Measurements from ENCODE around the gene GPR152. TPM values are rescaled to one million over a fixed set of nuclear protein-coding genes. Genes with fewer than 3 reads are reported as not detected.

GPR152 gene
- total RNA-seq, 1 experiment from 2014 or later = not detected

DNA sequence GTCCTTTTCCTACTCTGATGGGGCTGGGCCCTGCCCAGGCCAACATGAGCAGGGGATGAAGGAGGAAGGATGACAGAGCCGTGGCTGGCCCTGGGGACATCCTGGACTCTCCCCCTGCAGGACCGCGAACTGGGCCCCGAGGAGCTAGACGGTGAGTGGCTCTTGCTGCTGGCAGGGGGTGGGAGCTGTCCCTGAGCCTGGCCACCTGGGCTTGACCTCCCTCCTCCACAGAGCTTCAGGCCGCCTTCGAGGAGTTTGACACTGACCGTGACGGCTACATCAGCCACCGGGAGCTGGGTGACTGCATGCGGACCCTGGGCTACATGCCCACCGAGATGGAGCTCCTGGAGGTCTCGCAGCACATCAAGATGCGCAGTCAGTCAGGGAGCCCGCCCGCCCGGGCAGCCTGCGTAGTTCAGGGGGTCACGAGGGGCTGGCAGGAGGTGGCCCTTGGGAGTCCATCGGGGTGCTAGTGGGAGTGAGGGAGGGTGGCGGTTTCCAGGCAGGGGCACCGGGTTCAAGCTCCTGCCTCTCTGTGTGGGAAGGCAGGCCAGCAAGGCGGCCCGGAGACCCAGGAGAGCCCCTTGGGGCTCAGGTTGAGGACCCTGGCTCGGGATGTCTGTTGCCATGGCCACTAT, 3.7 kb upstream of the GPR152 start:
- H3K36me3 Mint-ChIP-seq (ENCODE audit: insufficient read depth, unreplicated experiment) = peaks cover 27% of the 10 kb centered on the region
- intact Hi-C loops (cut with micrococcal nuclease; ENCODE audit: unreplicated experiment) = no loop called here
- CTCF ChIA-PET = no interaction called here
- TF ChIP-seq, protein P1, sequence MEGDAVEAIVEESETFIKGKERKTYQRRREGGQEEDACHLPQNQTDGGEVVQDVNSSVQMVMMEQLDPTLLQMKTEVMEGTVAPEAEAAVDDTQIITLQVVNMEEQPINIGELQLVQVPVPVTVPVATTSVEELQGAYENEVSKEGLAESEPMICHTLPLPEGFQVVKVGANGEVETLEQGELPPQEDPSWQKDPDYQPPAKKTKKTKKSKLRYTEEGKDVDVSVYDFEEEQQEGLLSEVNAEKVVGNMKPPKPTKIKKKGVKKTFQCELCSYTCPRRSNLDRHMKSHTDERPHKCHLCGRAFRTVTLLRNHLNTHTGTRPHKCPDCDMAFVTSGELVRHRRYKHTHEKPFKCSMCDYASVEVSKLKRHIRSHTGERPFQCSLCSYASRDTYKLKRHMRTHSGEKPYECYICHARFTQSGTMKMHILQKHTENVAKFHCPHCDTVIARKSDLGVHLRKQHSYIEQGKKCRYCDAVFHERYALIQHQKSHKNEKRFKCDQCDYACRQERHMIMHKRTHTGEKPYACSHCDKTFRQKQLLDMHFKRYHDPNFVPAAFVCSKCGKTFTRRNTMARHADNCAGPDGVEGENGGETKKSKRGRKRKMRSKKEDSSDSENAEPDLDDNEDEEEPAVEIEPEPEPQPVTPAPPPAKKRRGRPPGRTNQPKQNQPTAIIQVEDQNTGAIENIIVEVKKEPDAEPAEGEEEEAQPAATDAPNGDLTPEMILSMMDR (IDR thresholded peaks at IDR 0.05; ENCODE audit: unreplicated experiment) = no peak
- H3K27ac Mint-ChIP-seq (ENCODE audit: unreplicated experiment) = no peak overlapping the region
- BruUV-seq (replicated peaks) = no TSS peak
- no peak for DNase-seq
- H3K27me3 Mint-ChIP-seq (ENCODE audit: unreplicated experiment) = no peaks in the 10 kb centered on the region
- H3K9me3 Mint-ChIP-seq (ENCODE audit: low read depth, unreplicated experiment) = no peaks in the 10 kb centered on the region
- no peak overlapping the region for H3K4me3 Mint-ChIP-seq (ENCODE audit: low read depth, unreplicated experiment)
- peaks cover 15% of the 10 kb centered on the region for H3K4me1 Mint-ChIP-seq (ENCODE audit: low read depth, unreplicated experiment)

DNA sequence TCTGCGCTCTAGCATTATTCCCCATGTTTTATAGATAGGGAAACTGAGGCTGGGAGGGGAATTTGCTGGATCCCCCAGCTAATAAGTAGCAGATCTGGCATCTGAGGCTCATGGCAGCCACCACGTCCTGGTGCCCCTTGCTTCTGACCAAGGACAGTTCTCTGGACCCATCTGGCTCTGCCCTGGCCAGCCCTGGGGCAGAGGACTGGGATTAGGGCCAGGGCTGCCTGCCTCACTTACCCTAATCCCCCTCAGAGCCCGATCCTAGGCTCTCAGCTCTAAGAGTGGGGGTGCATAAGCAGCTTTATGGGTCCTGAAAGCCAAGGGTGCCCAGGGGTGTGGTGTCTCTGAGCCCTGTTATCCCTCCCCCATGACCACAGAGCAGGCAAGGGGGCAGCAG, 2.5 kb upstream of the GPR152 start, which contains the start of gene CABP4:
Gene CABP4, plus strand, starts transcription at position 301 of the 400 bp plus-strand sequence. Its CDS starts 70 bp downstream, at position 371.
- Mint-ChIP-seq H3K27ac (ENCODE audit: unreplicated experiment) (no peak within 1 kb of the TSS), H3K27me3 (ENCODE audit: unreplicated experiment) (no peaks in the 10 kb centered on the region), H3K4me3 (ENCODE audit: low read depth, unreplicated experiment) (no peak within 1 kb of the TSS), H3K4me1 (ENCODE audit: low read depth, unreplicated experiment) (peaks cover 15% of the 10 kb centered on the region), H3K36me3 (ENCODE audit: insufficient read depth, unreplicated experiment) (peaks cover 20% of the 10 kb centered on the region), H3K9me3 (ENCODE audit: low read depth, unreplicated experiment) (no peaks in the 10 kb centered on the region)
- BruUV-seq (replicated peaks) = no TSS peak
- DNase-seq = no peak
- intact Hi-C loops (cut with micrococcal nuclease; ENCODE audit: unreplicated experiment) = no loop called here
- CTCF ChIA-PET = no interaction called here
- TF ChIP-seq, protein P1 (IDR thresholded peaks at IDR 0.05; ENCODE audit: unreplicated experiment) = no peak

DNA sequence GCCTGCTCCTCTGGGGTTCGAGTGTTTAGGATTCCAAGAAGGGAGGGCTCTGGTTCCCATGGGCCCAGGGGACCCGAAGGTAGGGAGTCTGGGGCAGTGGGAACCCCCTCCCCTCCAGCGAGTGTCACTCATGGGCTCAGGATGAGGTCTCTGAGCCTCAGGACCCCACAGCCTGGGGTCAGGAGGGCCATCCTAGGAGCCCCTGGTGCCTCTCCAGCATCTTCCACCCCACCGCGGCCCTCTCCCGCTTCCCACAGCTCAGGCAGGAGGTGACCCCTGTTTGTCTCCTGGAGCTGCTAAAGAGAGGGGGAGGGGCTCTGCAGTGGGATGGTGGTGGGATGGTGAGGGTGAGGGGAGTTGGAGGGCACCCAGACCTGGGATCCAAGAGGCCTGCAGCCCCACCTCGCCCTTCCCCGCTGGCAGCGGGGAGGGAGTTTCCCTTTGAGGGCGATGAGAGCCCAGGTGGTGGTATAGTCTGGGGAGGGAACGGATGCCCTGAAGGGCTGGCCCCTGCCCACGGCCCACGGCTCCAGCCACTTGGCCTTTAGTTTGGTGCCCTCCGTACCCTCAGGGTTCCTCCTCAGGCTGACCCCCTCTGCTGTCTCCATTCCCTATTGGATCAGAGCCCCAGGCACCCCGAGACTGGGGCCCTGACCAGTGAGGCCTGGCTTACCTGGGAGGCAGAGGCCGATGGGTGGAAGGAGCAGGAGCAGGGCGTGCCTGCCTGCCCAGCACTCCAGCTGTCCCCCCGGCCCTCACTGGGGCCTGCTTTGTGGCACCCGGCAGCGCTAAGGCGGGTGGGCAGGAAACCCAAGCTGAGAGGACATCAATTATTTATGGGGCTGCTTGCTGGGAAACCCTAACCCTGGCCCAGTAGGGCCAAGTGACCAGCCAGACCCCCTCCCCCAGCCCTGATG, 1.5 kb upstream of the GPR152 start:
- Mint-ChIP-seq H3K27me3 (ENCODE audit: unreplicated experiment) (no peaks in the 10 kb centered on the region), H3K27ac (ENCODE audit: unreplicated experiment) (no peak overlapping the region), H3K4me1 (ENCODE audit: low read depth, unreplicated experiment) (peaks cover 15% of the 10 kb centered on the region), H3K4me3 (ENCODE audit: low read depth, unreplicated experiment) (no peak overlapping the region), H3K9me3 (ENCODE audit: low read depth, unreplicated experiment) (no peaks in the 10 kb centered on the region), H3K36me3 (ENCODE audit: insufficient read depth, unreplicated experiment) (peaks cover 15% of the 10 kb centered on the region)
- intact Hi-C loops (cut with micrococcal nuclease; ENCODE audit: unreplicated experiment) = no loop called here
- CTCF ChIA-PET = no interaction called here
- TF ChIP-seq, protein P1 (IDR thresholded peaks at IDR 0.05; ENCODE audit: unreplicated experiment) = no peak
- BruUV-seq (replicated peaks) = no TSS peak
- DNase-seq = no peak

DNA sequence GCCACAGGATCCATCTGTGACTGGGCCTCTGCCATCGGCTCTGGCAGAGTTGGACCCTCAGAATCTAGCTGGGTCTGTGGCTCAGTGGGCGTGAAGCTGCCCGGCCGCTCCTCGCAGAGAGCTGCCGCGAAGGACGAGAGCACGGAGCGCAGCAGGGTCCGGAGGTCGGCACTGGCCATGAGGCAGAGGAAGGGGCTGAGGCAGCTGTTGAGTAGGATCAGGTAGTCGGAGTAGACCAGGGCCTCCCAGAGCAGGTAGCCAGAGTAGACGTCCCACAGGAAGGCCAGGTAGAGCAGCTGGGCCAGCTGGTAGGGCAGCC, 912 bp downstream of the GPR152 start:
- peak overlapping the region; percentile 78 for H3K27ac Mint-ChIP-seq (ENCODE audit: unreplicated experiment)
- H3K4me1 Mint-ChIP-seq (ENCODE audit: low read depth, unreplicated experiment) = peaks cover 15% of the 10 kb centered on the region
- H3K36me3 Mint-ChIP-seq (ENCODE audit: insufficient read depth, unreplicated experiment) = peaks cover 15% of the 10 kb centered on the region
- no peak for DNase-seq
- intact Hi-C loops (cut with micrococcal nuclease; ENCODE audit: unreplicated experiment) = no loop called here
- no peaks in the 10 kb centered on the region for H3K27me3 Mint-ChIP-seq (ENCODE audit: unreplicated experiment)
- peak overlapping the region; percentile 75 for H3K4me3 Mint-ChIP-seq (ENCODE audit: low read depth, unreplicated experiment)
- no TSS peak for BruUV-seq (replicated peaks)
- CTCF ChIA-PET = interaction anchor here (0.6 to 1.7 kb wide), 6 partner anchors 9 to 59 kb away, joined by 3 to 10 read pairs (median 4); partner anchors contain the start of genes AIP, PPP1CA and TMEM134
- H3K9me3 Mint-ChIP-seq (ENCODE audit: low read depth, unreplicated experiment) = no peaks in the 10 kb centered on the region
- TF ChIP-seq, protein P1 (IDR thresholded peaks at IDR 0.05; ENCODE audit: unreplicated experiment) = no peak
